Peyer's patch (tissue), 4 donors: ENCODE results near the gene RARG.

Source experiments
- CTCF ChIP-seq, 6 experiments: fragments of 450-650 bp in 4 of 6; fragments of 200-600 bp in 2 of 6; sonication (generic) in 1 of 6; IDR thresholded peaks; one replicate each; pipeline ENCODE4 v1.5.1; 2017 to 2019; ENCODE audit warnings: antibody characterized with exemption in 6 of 6, mild to moderate bottlenecking in 3 of 6, moderate library complexity in 1 of 6
- POLR2A ChIP-seq, 2 donors: fragments of 450-650 bp; IDR thresholded peaks; one replicate each; pipeline ENCODE4 v1.5.1; 2017; ENCODE audit warnings: antibody characterized with exemption in 2 of 2, mild to moderate bottlenecking in 2 of 2, moderate library complexity in 2 of 2

GRCh38 chr12:53170215-53170614, 61.8 kb downstream of the RARG start:
- TF ChIP-seq CTCF (IDR thresholded peaks at IDR 0.05) (no peak), POLR2A (IDR thresholded peaks at IDR 0.05) (no peak)
